LNCAP (cell line): ENCODE data around the gene RABL3.

ENCODE experiments used
- TF ChIP-seq, protein P1 (sequence below): fragments of 450-650 bp; IDR thresholded peaks from 2 replicates; pipeline ENCODE4 v1.5.1; 2017; ENCODE audit warnings: mild to moderate bottlenecking

RABL3 gene, protein sequence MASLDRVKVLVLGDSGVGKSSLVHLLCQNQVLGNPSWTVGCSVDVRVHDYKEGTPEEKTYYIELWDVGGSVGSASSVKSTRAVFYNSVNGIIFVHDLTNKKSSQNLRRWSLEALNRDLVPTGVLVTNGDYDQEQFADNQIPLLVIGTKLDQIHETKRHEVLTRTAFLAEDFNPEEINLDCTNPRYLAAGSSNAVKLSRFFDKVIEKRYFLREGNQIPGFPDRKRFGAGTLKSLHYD

DNA sequence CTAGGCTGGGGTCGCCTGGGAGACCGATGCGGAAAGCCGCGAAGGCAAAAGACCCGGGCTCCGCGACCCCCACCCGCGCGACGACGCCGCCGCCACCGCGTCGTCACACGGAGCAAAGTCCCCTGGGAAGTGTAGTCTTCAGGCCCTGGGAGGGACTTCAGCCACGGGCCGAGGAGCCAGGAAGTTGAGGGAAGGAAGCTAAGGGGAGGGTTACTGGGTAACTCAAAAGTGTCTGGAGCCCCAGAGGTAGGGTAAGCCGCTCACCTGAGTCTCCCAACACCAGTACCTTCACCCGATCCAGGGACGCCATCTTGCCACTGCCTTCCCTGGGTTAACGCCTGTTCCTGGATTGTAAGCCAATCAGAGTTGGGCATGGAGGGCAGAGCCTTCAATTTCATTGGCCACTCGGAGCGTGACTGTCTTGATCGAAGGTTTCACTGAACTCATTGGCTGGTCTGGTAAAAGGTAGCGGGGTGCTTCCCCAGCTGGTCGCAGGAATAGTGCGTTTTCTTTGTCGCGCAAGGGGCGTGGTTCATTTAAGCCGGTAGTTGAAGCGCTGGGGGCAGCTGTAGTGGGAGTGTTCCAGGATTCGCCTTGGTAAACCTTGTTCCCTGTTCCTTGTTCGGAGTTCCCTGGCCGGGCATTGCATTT is at the start of gene RABL3, which contains the start of gene GTF2E1:
RABL3 (minus strand) TSS at position 319 of the 651 bp plus-strand sequence; CDS start at position 310, 9 bp downstream.
GTF2E1 (plus strand) TSS at position 547 of the 651 bp plus-strand sequence. CDS start 7,809 bp downstream, outside the sequence.
- TF ChIP-seq, protein P1, sequence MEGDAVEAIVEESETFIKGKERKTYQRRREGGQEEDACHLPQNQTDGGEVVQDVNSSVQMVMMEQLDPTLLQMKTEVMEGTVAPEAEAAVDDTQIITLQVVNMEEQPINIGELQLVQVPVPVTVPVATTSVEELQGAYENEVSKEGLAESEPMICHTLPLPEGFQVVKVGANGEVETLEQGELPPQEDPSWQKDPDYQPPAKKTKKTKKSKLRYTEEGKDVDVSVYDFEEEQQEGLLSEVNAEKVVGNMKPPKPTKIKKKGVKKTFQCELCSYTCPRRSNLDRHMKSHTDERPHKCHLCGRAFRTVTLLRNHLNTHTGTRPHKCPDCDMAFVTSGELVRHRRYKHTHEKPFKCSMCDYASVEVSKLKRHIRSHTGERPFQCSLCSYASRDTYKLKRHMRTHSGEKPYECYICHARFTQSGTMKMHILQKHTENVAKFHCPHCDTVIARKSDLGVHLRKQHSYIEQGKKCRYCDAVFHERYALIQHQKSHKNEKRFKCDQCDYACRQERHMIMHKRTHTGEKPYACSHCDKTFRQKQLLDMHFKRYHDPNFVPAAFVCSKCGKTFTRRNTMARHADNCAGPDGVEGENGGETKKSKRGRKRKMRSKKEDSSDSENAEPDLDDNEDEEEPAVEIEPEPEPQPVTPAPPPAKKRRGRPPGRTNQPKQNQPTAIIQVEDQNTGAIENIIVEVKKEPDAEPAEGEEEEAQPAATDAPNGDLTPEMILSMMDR, result no peak

DNA sequence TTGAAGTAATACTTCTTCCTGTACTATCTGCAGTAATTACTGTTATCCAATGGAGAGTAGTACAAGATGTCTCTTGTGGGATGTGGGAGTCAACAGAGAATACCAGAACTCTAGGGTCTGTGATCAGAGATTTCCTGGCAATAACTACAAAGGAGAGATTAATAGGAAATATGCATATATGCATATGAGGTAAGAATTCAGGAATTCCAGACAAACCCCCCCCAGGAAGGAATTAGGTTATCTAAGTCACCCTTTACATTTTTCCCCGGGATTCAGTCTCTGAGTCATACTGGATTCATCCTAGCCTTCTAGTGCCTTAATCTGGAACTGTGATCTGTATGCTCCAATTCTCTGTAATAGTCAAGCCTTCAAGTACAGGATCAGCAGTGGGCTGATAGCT is 49.6 kb upstream of the RABL3 start:
- TF ChIP-seq, protein P1, result no peak

DNA sequence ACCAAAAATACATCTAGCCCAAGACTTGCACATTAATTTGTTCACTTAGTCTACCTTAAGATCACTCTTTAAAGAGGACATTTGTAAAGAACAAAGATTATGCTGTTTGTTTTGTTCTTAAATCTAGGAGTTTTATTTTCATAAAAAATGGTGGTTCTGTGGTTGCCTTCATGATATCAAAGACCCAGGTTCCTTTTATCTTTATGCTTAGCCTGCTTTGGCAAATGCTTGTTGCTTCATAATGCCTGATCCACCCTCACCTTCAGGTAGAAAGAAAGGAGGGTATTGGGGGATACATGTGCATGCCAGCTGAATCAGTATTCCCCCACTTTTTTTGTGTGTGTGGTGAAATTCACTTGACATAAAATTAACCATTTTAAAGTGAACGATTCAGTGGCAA is 48.7 kb upstream of the RABL3 start:
- TF ChIP-seq, protein P1, result no peak

DNA sequence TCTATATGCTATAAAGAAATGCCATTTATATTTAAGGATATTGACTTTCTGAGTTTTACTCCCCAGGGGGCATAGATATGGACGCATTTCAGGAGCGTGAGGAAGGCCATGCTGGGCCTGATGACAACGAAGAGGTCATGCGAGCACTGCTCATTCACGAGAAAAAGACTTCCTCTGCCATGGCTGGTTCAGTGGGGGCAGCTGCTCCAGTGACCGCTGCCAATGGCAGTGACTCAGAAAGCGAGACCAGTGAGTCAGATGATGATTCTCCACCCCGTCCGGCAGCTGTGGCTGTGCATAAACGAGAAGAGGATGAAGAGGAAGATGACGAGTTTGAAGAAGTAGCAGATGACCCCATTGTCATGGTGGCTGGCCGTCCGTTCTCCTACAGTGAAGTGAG is 38.7 kb upstream of the RABL3 start:
- TF ChIP-seq, protein P1, result no peak

DNA sequence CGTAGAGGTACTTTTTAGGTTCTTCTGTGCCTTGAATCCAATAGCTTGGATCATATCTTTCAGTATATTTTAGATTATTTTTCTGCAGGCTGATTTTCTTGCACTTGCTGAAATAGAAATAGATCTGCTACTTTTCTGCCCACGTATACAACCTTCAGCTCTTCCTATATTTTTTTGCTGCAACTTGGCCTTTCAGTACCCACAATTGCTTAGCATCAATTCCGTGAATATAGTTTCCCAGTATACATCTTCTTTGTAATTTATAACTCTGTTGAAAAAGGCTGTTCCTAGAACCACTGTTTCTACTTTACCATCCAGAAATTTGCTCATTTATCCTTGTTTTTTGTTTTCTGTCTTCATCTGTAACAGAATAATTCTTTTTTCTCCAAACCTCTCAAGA is 36.5 kb upstream of the RABL3 start:
- TF ChIP-seq, protein P1, result no peak

DNA sequence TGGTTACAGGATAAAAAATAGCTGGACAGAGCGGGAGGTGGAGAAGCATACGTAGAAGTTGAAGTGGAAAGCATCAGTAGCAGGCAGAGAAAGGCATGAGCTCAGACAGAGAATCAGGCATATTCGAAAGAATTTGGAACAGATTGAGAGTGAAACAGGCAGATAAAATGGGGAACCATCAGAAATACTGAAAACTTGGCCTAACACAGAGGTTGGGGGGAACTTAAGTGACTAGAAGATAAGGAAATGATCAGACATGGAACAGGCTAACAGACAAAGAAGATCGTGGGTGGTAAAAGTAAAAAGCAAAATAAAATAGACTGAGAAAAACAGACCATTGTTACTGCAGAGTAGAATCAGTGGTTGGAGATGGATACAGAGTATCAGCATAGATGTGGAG is 33.1 kb upstream of the RABL3 start:
- TF ChIP-seq, protein P1, result no peak

DNA sequence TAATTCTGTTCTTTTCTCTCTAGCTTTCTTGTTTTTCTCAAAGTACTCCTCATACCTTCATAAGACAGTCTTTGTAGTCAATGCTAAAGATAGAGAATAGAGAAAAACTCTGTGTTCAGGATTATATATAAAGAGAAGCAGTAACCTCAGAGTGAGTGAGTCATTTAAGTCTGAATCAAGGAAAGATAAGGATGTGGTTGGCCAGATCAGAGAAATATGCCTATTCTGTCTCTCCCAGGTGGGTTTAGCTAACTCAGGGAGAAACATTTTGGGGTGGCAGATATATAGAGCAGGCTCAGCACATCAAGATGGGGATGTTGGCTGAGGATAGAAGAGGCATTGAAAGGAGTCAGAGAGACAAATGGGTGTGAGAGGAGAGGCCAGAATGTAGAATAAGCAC is 31.6 kb upstream of the RABL3 start:
- TF ChIP-seq, protein P1, result no peak
